B cell (primary cell): ENCODE results near the gene CCDC30. TPM values are rescaled to one million over a fixed set of nuclear protein-coding genes. Genes with fewer than 3 reads are reported as not detected.

ENCODE experiments used
- ATAC-seq: fragments of 200-7000 bp; cut with Tn5 transposase; one replicate; pipeline ENCODE4 v1.10.0; 2021; ENCODE audit warnings: low read depth, mild to moderate bottlenecking, moderate number of reproducible peaks, moderate library complexity
- CTCF ChIA-PET: fragments of 350-600 bp; sonication (Branson Sonifier 250); formaldehyde crosslinking; loops from one replicate; lab custom pipeline; 2021; ENCODE audit warnings: antibody characterized with exemption, inconsistent platforms; lab: Charles Lee
- POLR2A ChIA-PET: fragments of 350-600 bp; sonication (Branson Sonifier 250); formaldehyde crosslinking; loops from one replicate; lab custom pipeline; 2021; ENCODE audit warnings: antibody characterized with exemption; lab: Charles Lee
- DNase-seq: peaks from one replicate; pipeline ENCODE4 v3.0.0; 2013
- H2AFZ ChIP-seq: 2 replicates; pipeline ENCODE4 v1.6.1; 2012; ENCODE audit warnings: mild to moderate bottlenecking, low read depth, low read length; ENCODE audit not compliant: insufficient read depth, poor library complexity, severe bottlenecking
- H3K27ac ChIP-seq, 2 donors: 1 replicate in 1 of 2; 2 replicates in 1 of 2; pipeline ENCODE4 v1.5.1; 2012 to 2013; ENCODE audit warnings: low read length in 2 of 2, mild to moderate bottlenecking in 2 of 2, moderate library complexity in 1 of 2
- H3K27me3 ChIP-seq, 4 experiments: fragments of 200-600 bp in 1 of 4; sonication (generic) in 1 of 4; replicated peaks in 1 of 4; 1 replicate in 2 of 4; 2 replicates in 2 of 4; pipeline versions ENCODE4 v1.6.1 to v1.7.0; 2013 to 2016; ENCODE audit warnings: low read length in 3 of 4, mild to moderate bottlenecking in 2 of 4, mixed read lengths in 1 of 4, moderate library complexity in 1 of 4; ENCODE audit not compliant: insufficient read depth in 4 of 4, control insufficient read depth in 3 of 4; ENCODE audit errors: control extremely low read depth in 1 of 4
- H3K36me3 ChIP-seq, 2 experiments: replicated peaks in 1 of 2; 1 replicate in 1 of 2; 2 replicates in 1 of 2; pipeline versions ENCODE4 v1.6.1 to v1.7.1; 2013; ENCODE audit warnings: low read length in 1 of 2; ENCODE audit not compliant: insufficient read depth in 2 of 2, control insufficient read depth in 1 of 2; ENCODE audit errors: control extremely low read depth in 1 of 2, extremely low read depth in 1 of 2
- H3K4me1 ChIP-seq, 2 donors: fragments of 200-600 bp in 1 of 2; sonication (generic) in 1 of 2; 1 replicate in 1 of 2; 2 replicates in 1 of 2; pipeline versions ENCODE4 v1.5.1 to v1.6.1; 2013 to 2017; ENCODE audit warnings: low read length in 2 of 2; ENCODE audit not compliant: control insufficient read depth in 2 of 2, insufficient read depth in 2 of 2
- H3K4me2 ChIP-seq: replicated peaks from 2 replicates; pipeline ENCODE3; 2012; ENCODE audit warnings: mild to moderate bottlenecking, low read depth, low read length; ENCODE audit not compliant: poor library complexity, severe bottlenecking
- H3K4me3 ChIP-seq, 5 experiments: fragments of 200-600 bp in 1 of 5; sonication (generic) in 1 of 5; 1 replicate in 3 of 5; 2 replicates in 2 of 5; pipeline versions ENCODE4 v1.5.1 to v1.7.0; 2011 to 2016; ENCODE audit warnings: low read length in 4 of 5, mild to moderate bottlenecking in 4 of 5, low read depth in 2 of 5, control low read depth in 1 of 5, moderate library complexity in 1 of 5; ENCODE audit not compliant: insufficient read depth in 1 of 5; ENCODE audit errors: control extremely low read depth in 1 of 5, extremely low read depth in 1 of 5
- H3K79me2 ChIP-seq: fragments of 200-600 bp; sonication (generic); one replicate; pipeline ENCODE4 v1.6.0; 2016; ENCODE audit warnings: low read length; ENCODE audit not compliant: control insufficient read depth, insufficient read depth
- H3K9ac ChIP-seq: fragments of 200-600 bp; sonication (generic); 2 replicates; pipeline ENCODE4 v1.6.1; 2017; ENCODE audit warnings: mild to moderate bottlenecking, low read length, moderate library complexity
- H3K9me3 ChIP-seq, 3 donors: one replicate each; pipeline versions ENCODE4 v1.6.1 to v1.7.1; 2013; ENCODE audit warnings: low read length in 2 of 3; ENCODE audit not compliant: control insufficient read depth in 2 of 3, insufficient read depth in 1 of 3; ENCODE audit errors: control extremely low read depth in 1 of 3
- H4K20me1 ChIP-seq: 2 replicates; pipeline ENCODE4 v1.6.0; 2012; ENCODE audit warnings: mild to moderate bottlenecking, low read length; ENCODE audit not compliant: insufficient read depth, control insufficient read depth, poor library complexity, severe bottlenecking
- H3K27ac Mint-ChIP-seq: one replicate; pipeline ENCODE4 v1.8.0; 2021; ENCODE audit warnings: mixed read lengths
- H3K27me3 Mint-ChIP-seq: one replicate; pipeline ENCODE4 v1.8.0; 2021; ENCODE audit warnings: mixed read lengths
- H3K4me1 Mint-ChIP-seq: one replicate; pipeline ENCODE4 v1.8.0; 2021; ENCODE audit warnings: mixed read lengths
- H3K4me3 Mint-ChIP-seq: one replicate; pipeline ENCODE4 v1.8.0; 2021; ENCODE audit warnings: mixed read lengths
- H3K9me3 Mint-ChIP-seq: one replicate; pipeline ENCODE4 v1.8.0; 2022; ENCODE audit warnings: mixed read lengths; ENCODE audit not compliant: insufficient read depth
- CTCF ChIP-seq: fragments of 200-600 bp; IDR thresholded peaks from one replicate; pipeline ENCODE4 v1.8.0; 2022; ENCODE audit warnings: antibody characterized with exemption, mild to moderate bottlenecking
- EZH2 ChIP-seq: IDR thresholded peaks from 2 replicates; pipeline ENCODE4 v1.6.1; 2012; ENCODE audit warnings: borderline replicate concordance, low read depth, mild to moderate bottlenecking, moderate library complexity, low read length; ENCODE audit not compliant: insufficient read depth, poor library complexity, severe bottlenecking
- WGBS: methylation state at CpG from one replicate; pipeline ENCODE4 v1.1.5; 2013; ENCODE audit warnings: missing lambda C conversion rate; ENCODE audit not compliant: insufficient coverage; 5-methylcytosine and 5-hydroxymethylcytosine counted together
- intact Hi-C: fragments of 100-400 bp; cut with micrococcal nuclease; formaldehyde crosslinking; loops from one replicate; pipeline ENCODE4 v1.10.0; 2022
- polyA plus RNA-seq: library from polyadenylated mRNA; depleted of rRNA; stranded (reverse); fragments of >200 nt; gene quantifications from 2 replicates; pipeline ENCODE4 v1.2.3, GENCODE V29; 2012
- total RNA-seq, 2 donors: library from RNA; stranded (reverse); fragments of 120-200 nt in 1 of 2; gene quantifications; 1 replicate in 1 of 2; 2 replicates in 1 of 2; pipeline versions ENCODE4 v1.2.3 to v1.2.4, GENCODE V29; 2013 to 2022

Gene CCDC30
- total and polyA plus RNA-seq, 2 donors (not counting 1 experiment from before 2014, with no cell fraction given) = 1.4 to 7.4 TPM

GRCh38 chr1:42431514-42431913 is 31.6 kb upstream of the CCDC30 start:
- Histone ChIP-seq H3K36me3 (no peaks in the 10 kb centered on the region), H3K4me1 (no peaks in the 10 kb centered on the region), H3K9me3 (no peaks in the 10 kb centered on the region), H2AFZ (no peak overlapping the region), H3K27ac (no peak overlapping the region), H3K27me3 (no peaks in the 10 kb centered on the region), H3K79me2 (no peaks in the 10 kb centered on the region), H4K20me1 (no peaks in the 10 kb centered on the region), H3K4me3 (no peak overlapping the region), H3K9ac (no peak overlapping the region), H3K4me2 (no peak overlapping the region)
- intact Hi-C loops = no loop called here
- DNase-seq = no peak
- ATAC-seq = no peak
- POLR2A ChIA-PET = interaction anchor here (0.7 kb wide), 1 partner anchor 1501 kb away, joined by 3 read pairs; no protein-coding TSS in a partner anchor
- Mint-ChIP-seq H3K4me1 (no peaks in the 10 kb centered on the region), H3K27ac (no peak overlapping the region), H3K4me3 (no peak overlapping the region), H3K9me3 (no peaks in the 10 kb centered on the region), H3K27me3 (no peaks in the 10 kb centered on the region)
- 100% methylated on average over 1 of the region's 3 CpGs for WGBS
- TF ChIP-seq CTCF = no peak
- TF ChIP-seq EZH2 = no peak
- CTCF ChIA-PET = no interaction called here

- H2AFZ ChIP-seq = no peak overlapping the region
Measured at GRCh38 chr1:42432714-42433113, 30.4 kb upstream of the CCDC30 start.

More at GRCh38 chr1:42432714-42433113, 30.4 kb upstream of the CCDC30 start:
- H3K27me3 ChIP-seq = no peaks in the 10 kb centered on the region
- Mint-ChIP-seq H3K4me3 (no peak overlapping the region), H3K27me3 (peaks cover 4% of the 10 kb centered on the region), H3K9me3 (no peaks in the 10 kb centered on the region), H3K27ac (no peak overlapping the region), H3K4me1 (no peaks in the 10 kb centered on the region)
- H3K9ac ChIP-seq = no peak overlapping the region
- H3K27ac ChIP-seq = no peak overlapping the region
- H3K4me2 ChIP-seq = no peak overlapping the region
- no peaks in the 10 kb centered on the region for H3K4me1 ChIP-seq
- ATAC-seq = no peak
- WGBS = 100% methylated on average over 2 of the region's 4 CpGs
- DNase-seq = no peak
- H3K79me2 ChIP-seq = no peaks in the 10 kb centered on the region
- no peaks in the 10 kb centered on the region for H3K9me3 ChIP-seq
- CTCF ChIA-PET = no interaction called here
- POLR2A ChIA-PET = no interaction called here
- H3K4me3 ChIP-seq = no peak overlapping the region
- intact Hi-C loops = no loop called here
- no peaks in the 10 kb centered on the region for H4K20me1 ChIP-seq
- no peak for TF ChIP-seq CTCF
- TF ChIP-seq EZH2 = no peak
- H3K36me3 ChIP-seq = no peaks in the 10 kb centered on the region
